GM21529 (cell line): ENCODE measurements around the gene TTC9.

Experiments
- ATAC-seq: cut with Tn5 transposase; IDR thresholded peaks from one replicate; pipeline ENCODE4 v1.9.1; 2021; ENCODE audit not compliant: unreplicated experiment

The TTC9 gene

GRCh38 chr14:70711451-70711850 lies 69.7 kb downstream of the TTC9 start:
- ATAC-seq = no peak

- no peak for ATAC-seq
Measured at GRCh38 chr14:70713096-70713495, 71.4 kb downstream of the TTC9 start.

- no peak for ATAC-seq
Measured at GRCh38 chr14:70713511-70713916, 71.8 kb downstream of the TTC9 start.

GRCh38 chr14:70714055-70714550 lies 72.4 kb downstream of the TTC9 start:
- no peak for ATAC-seq

- ATAC-seq = no peak
Measured at GRCh38 chr14:70716483-70716882, 74.8 kb downstream of the TTC9 start.

- ATAC-seq = no peak
Measured at GRCh38 chr14:70716958-70717357, 75.2 kb downstream of the TTC9 start.

GRCh38 chr14:70718383-70719118 lies 76.8 kb downstream of the TTC9 start:
- no peak for ATAC-seq

GRCh38 chr14:70721542-70721941 lies 79.8 kb downstream of the TTC9 start:
- no peak for ATAC-seq

GRCh38 chr14:70722418-70722817 lies 80.7 kb downstream of the TTC9 start:
- ATAC-seq = no peak

GRCh38 chr14:70723276-70723675 lies 81.6 kb downstream of the TTC9 start:
- ATAC-seq = no peak

- no peak for ATAC-seq
Measured at GRCh38 chr14:70724110-70724509, 82.4 kb downstream of the TTC9 start.

GRCh38 chr14:70724944-70725343 lies 83.2 kb downstream of the TTC9 start:
- ATAC-seq = no peak
